Stimulated activated CD8-positive, alpha-beta memory T cell treated with anti-CD3 and anti-CD28 coated beads, Interleukin-4, amount 100 ng/mL, for 1 hour (primary cell): ENCODE results near the gene TRMU.

Source experiments
- DNase-seq, 2 donors: peaks; one replicate each; pipeline ENCODE4 v3.0.0-alpha.2; 2020; ENCODE audit warnings: low read depth in 2 of 2, low spot score in 1 of 2

TRMU gene

DNA sequence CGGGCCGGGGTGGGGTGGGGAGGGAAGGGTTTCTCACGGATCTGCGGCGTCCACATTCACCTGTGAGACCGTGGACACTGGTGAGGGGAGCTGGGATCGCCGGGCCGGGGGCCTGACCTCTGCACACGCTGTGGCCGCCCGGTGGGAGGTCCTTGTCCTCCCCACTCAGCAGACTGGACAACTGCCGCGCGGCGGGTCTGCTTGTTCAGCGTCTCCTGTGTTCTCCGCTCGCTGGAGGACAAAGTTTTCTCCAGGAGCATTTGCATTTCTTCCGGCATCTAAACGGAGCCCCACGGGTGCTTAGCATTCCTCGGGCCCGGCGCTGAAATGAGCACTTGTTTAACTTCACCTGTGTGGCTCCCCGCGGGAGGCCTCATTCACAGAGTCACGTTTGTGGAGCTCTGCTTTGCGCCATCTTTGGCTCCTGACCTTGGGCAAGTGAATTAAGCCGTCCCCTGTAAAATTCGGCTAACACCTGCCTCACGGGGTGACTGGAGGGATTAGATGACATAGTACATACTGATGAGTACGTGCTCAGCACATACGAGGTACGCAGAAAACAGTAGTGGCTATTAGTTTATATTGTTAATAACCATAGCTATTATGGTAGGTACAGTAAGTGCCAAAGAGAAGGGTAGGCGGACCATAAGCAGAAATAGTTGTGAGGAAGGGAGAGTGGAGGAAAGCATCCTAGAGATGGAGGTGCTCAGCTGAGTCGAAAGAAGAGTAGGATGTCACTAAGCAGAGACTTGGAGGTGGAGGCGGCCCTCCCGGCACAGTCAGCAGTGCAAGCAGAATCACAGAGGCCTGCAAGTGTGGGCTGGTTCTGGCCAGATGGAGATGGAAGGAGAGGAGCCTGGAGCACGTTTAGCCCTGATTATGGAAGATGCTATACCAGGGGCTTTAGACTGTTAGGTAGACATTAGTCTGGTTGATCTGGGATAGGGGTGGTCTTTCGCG is 885 bp downstream of the TRMU start:
- DNase-seq: no peak

DNA sequence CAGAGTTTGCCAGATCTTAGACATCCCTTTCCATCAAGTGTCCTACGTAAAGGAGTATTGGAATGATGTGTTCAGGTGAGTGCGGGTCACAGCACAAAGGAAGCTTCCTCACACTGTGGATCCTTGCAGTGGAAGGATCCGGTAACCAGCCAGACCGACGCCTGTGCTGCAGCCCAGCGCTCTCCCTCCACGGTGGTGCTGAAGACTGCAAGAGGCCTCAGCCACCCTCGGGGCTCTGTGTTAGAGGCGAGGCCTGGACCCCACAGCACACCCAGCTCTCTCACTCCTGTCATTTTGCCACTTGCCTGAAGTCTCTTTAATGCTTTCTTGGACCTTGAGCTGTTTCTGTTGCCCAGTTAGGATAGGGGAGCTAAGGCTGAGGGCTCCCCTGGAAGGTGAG is 2.4 kb downstream of the TRMU start:
- no peak for DNase-seq

DNA sequence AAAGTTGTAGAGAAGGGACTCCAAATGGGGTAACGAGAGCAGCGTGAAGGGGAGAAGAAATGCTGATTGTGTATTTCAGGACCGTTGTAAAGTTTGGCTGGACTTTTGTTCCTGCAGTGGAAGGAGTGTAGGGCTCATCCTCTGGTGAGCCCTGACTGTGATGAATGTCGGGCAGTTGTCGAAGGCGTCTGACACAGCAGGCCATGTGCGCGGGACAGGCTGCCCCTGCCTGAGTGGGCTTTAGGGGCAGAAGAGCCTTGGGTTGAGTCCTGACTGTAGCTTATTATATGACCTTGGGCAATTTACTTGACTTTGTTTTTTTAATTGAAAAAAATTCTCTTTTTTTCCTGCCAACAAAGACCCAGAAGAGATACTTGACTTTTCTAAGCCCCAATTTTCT is 3.1 kb downstream of the TRMU start:
- DNase-seq: no peak

- no peak for DNase-seq
Measured at GRCh38 chr22:46339956-46340355, 4.4 kb downstream of the TRMU start.

- no peak for DNase-seq
Measured at GRCh38 chr22:46340676-46341075, 5.2 kb downstream of the TRMU start.

DNA sequence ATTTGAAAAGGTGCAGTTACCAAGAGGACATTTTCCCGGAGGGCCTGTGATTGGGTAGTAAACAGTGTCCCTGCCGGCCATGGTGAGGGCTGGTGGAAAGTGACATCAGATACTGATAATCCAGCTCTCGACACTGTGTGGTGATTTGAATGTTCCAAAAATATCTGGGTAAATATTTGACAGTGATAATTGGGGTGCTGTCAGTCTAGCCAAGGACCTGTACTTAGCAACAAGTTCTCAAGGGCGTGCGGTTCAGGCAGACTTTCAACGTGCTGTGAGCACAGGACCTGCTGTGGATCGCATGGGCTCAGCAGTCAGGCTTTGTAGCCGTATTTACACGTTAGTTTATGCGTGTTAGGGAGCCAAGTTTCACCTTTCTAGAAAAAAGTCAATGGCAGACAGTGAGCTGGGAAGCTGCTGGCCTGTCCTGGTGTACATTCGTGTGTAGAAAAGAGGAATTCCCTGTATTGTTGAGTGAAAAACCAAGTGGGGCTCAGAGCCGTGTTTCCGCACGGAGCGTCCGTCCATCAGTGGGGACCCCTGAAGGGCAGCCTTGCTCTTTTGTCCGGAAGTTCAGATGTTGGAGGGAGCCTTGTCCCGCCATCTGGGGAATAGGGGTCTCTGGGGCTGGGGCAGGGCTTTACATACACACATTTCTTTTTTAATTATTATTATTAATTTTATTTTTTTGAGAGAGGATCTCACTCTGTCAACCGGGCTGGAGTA is 11.3 kb downstream of the TRMU start:
- no peak for DNase-seq

DNA sequence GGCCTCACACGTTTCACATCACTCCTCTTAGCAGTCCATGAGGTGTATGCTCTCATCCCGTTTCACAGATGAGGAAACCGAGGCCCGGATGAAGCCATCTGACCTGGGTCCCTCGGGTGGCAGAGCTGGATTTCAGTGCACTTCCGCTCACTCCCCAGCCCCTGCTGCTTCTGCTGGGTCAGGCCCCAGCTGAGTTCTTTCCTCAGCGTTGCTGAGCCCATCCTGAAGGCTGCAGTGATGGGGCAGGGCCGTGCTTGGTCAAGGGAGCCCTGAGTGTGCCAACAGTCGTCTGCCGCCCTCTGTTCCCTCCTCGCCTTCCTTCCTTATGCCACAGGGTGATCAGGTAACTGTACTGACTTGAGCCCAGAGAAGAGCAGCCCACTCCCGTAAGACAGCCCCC is 12.1 kb downstream of the TRMU start:
- DNase-seq: no peak

GRCh38 chr22:46348099-46348695 is 12.7 kb downstream of the TRMU start:
- DNase-seq: no peak

DNA sequence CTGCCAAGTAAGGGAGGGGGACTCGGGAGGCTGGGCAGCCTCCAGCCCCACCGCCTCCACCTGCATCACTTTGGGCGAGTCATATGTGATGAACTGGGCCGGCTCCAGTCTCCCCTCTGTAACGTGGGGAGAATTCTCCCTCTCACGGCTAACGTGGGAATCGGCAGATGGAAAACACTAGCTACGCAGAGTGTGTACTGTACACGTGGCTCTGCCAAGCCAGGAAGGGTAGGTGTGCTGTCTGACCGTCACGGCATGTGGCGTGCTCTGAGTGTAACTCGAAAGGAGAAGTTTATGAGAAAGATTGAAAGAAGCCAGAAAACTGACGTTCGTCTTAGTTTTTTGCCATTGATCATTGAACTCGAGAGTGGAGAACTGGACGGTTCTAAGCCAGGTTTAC is 13.7 kb downstream of the TRMU start:
- no peak for DNase-seq

GRCh38 chr22:46349681-46350080 is 14.2 kb downstream of the TRMU start:
- DNase-seq: no peak

DNA sequence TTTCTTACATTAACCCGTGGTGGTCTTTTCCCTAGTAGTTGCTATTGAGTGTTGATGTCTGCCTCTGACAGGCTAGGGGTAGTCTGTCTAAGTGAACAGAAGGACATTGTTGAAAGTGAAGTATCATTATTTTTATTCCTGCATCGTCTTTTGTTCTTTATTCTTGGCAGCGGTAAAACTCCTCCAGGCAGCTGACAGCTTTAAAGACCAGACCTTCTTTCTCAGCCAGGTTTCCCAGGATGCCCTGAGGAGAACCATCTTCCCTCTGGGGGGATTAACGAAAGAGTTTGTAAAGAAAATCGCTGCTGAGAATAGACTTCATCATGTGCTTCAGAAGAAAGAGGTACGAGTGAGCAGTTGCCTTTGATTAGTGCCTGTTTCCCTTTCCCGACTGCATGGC is 14.6 kb downstream of the TRMU start:
- DNase-seq: no peak

- no peak for DNase-seq
Measured at GRCh38 chr22:46350646-46351045, 15.1 kb downstream of the TRMU start.

DNA sequence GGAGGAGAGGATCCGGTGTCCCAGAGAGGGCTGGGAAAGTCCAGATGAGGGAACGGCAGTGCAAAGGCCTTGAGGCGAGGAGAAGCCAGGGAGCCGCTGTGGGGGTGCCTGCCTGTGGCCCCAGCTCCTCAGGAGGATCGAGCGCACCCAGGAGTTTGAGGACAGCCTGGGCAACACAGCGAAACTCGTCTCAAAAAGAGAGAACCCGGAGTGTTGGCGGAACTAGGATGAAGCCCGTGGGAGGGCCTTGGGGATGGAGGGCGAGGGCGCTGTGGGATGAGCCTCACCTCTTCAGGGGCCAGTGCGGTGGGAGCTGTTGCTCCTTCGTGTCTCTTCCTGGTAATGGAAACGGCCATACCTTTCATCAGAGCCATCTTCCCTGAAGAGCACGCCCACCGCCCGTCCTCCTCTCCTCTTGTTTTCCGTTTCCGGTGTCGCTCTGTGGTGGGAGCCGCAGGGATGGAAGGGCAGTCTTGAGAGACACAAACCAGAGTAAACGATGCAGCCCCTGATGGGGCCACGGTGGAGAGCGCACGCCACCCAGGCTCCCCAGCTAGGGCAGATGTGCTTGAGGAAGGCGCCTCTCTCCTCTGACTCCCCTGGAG is 15.7 kb downstream of the TRMU start:
- no peak for DNase-seq

DNA sequence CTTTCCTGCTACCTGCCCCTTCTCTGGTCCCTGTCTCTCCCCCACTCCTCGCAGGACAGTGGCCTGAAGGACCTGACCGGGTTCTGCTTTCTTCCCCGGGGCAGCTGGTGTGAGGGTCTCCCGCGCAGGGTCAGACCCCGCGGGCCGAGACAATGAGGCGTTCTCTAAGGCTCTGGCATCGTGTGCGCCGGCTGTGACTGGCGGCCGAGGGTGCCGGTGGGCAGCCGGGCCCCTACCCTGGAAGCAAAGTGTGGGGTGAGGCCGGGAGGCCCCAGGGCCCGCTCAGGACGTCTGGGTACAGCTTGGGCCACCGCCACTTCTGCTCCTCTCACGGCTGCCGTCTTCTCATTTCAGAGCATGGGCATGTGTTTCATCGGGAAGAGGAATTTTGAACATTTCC is 16.3 kb downstream of the TRMU start:
- DNase-seq: no peak

GRCh38 chr22:46352276-46352675 is 16.8 kb downstream of the TRMU start:
- DNase-seq: no peak

DNA sequence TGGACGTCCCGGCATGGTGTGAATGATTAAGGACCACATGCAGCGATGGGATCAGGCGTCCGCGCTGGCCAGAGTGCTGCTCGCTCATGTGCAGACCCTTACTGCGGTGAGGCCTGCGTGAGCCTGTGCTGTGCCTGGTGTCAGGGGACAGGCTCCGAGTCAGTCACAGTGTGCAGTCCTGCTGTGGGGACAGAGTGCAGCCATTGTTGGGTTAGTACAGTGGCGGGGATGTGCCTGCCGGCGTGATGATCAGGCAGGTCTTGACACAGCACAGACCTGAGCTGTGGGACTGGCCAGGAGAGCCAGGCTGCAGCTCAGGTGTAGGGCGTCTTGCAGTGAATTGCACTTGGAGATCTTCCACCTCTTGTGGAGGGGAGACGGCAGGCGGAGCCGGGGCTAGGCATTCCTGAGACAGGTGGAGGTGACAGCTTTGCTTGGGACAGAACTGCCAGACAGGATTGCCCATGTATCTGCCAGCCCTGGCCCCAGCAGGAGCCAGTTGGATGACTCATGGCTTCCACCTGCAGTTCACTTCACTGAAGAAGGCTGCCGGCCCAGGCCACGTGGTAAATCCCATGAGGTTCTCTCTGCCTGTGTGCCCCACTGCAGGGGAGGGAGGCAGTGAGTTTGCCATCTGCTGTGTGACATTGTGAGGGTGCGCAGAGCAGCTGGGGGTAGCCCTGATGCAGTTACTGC is 17.3 kb downstream of the TRMU start:
- DNase-seq: no peak

- DNase-seq: no peak
Measured at GRCh38 chr22:46353483-46354105, 18.1 kb downstream of the TRMU start.

DNA sequence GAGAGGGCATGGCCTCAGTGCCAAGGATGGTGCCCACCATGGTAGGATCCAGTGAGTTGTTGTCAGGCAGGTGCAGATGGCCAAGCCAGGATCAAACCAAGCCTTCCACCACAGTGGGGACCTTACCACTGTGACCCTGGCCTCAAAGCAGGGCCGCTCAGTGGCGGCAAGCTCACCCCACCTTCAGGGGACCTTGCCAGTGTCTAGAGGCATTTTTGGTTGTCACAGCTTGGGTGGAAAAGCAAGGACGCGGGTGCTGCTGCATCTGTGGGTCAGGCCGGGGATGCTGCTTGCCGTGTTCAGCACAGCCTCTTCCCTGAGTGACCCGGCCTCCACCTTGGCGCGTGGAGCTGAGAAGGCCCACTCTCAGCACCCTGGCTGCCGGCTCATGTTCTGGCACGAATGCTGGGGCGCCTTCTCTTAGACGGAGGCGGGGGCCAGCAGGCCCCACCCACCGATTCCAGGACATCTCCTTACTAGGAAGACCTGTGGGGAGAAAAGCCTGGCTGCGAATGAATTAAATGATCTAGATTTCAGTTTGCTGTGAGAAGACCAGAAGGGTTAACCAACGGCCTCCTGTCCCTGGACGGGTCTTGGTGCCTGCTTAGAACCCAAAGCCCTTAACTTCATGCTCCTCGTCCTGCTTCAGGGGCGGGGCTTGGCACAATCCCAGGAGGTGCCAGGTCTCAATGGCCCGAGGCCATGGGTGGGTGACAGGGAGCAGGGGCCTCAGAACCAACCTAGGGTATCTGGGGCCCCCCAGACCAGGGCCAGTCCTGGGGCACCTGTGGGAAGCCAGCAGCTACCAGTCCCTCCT is 18.9 kb downstream of the TRMU start:
- no peak for DNase-seq

DNA sequence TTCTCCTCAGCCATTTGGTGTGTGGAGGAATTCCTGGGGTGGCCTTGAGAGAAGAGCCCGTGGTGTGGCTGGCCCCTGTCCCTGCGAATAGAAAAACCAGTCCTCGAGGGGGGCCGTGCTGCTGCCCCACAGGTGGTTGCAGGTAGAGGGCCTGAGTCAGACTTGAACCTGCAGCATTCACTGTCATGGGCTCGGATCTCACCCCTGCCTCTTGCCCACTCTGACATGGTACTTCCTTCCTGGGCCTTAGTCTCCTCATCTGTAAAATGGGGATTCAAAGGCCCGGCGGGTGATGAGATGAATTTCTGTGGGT is 19.4 kb downstream of the TRMU start:
- no peak for DNase-seq
